Activated naive CD8-positive, alpha-beta T cell treated with anti-CD3 and anti-CD28 coated beads, Interleukin-2, amount 50 U/mL, for 24 hours (primary cell): ENCODE results near the gene HOXA10.

Experiments used
- ATAC-seq: fragments of 150-1000 bp; cut with Tn5 transposase; one replicate; pipeline ENCODE4 v1.10.0; 2021
- DNase-seq: peaks from one replicate; pipeline ENCODE4 v3.0.0; 2021
- H3K27ac Mint-ChIP-seq: one replicate; pipeline ENCODE4 v1.8.0; 2021; ENCODE audit warnings: mild to moderate bottlenecking, mixed read lengths
- H3K27me3 Mint-ChIP-seq: one replicate; pipeline ENCODE4 v1.8.0; 2021; ENCODE audit warnings: mixed read lengths
- H3K36me3 Mint-ChIP-seq: one replicate; pipeline ENCODE4 v1.8.0; 2021; ENCODE audit warnings: low read depth, mixed read lengths
- H3K4me1 Mint-ChIP-seq: one replicate; pipeline ENCODE4 v1.8.0; 2021; ENCODE audit warnings: mixed read lengths
- H3K4me3 Mint-ChIP-seq: one replicate; pipeline ENCODE4 v1.8.0; 2021; ENCODE audit warnings: mild to moderate bottlenecking, moderate library complexity, mixed read lengths
- H3K9me3 Mint-ChIP-seq: one replicate; pipeline ENCODE4 v1.8.0; 2021; ENCODE audit warnings: mixed read lengths

HOXA10 gene

GRCh38 chr7:27189295-27189996 is 15.3 kb upstream of the HOXA10 start:
- Mint-ChIP-seq H3K27ac (no peak overlapping the region), H3K9me3 (no peaks in the 10 kb centered on the region), H3K4me1 (peaks cover 40% of the 10 kb centered on the region), H3K27me3 (peaks cover 89% of the 10 kb centered on the region), H3K4me3 (no peak overlapping the region), H3K36me3 (no peaks in the 10 kb centered on the region)
- ATAC-seq (no peak), DNase-seq (no peak)

GRCh38 chr7:27188386-27189294 is 14.5 kb upstream of the HOXA10 start:
- no peak for ATAC-seq
- H3K4me1 Mint-ChIP-seq: peaks cover 43% of the 10 kb centered on the region
- no peak for DNase-seq
- no peak overlapping the region for H3K27ac Mint-ChIP-seq
- H3K36me3 Mint-ChIP-seq: no peaks in the 10 kb centered on the region
- peaks cover 88% of the 10 kb centered on the region for H3K27me3 Mint-ChIP-seq
- H3K4me3 Mint-ChIP-seq: peak overlapping the region; percentile 63
- no peaks in the 10 kb centered on the region for H3K9me3 Mint-ChIP-seq

- no peaks in the 10 kb centered on the region for H3K36me3 Mint-ChIP-seq
- no peaks in the 10 kb centered on the region for H3K9me3 Mint-ChIP-seq
- H3K27ac Mint-ChIP-seq: no peak overlapping the region
- no peak for ATAC-seq
- peak overlapping the region; percentile 63 for H3K4me3 Mint-ChIP-seq
- peak; percentile 2 for DNase-seq
- peaks cover 88% of the 10 kb centered on the region for H3K27me3 Mint-ChIP-seq
- peaks cover 40% of the 10 kb centered on the region for H3K4me1 Mint-ChIP-seq
Observed at GRCh38 chr7:27187475-27188385, 13.6 kb upstream of the HOXA10 start.

- Mint-ChIP-seq H3K4me1 (peaks cover 39% of the 10 kb centered on the region), H3K4me3 (no peak overlapping the region), H3K9me3 (no peaks in the 10 kb centered on the region), H3K36me3 (no peaks in the 10 kb centered on the region), H3K27ac (no peak overlapping the region), H3K27me3 (peaks cover 88% of the 10 kb centered on the region)
- ATAC-seq: no peak
- peak; percentile 0 for DNase-seq
Observed at GRCh38 chr7:27186668-27187474, 12.8 kb upstream of the HOXA10 start.

GRCh38 chr7:27185854-27186667 is 11.9 kb upstream of the HOXA10 start:
- no peaks in the 10 kb centered on the region for H3K36me3 Mint-ChIP-seq

GRCh38 chr7:27185013-27185853 is 11.1 kb upstream of the HOXA10 start, which contains the start of gene HOXA11:
Gene HOXA11, minus strand, starts transcription at chr7:27185232. Its CDS starts 88 bp downstream, at chr7:27185144.
- H3K27ac Mint-ChIP-seq: peak within 1 kb of the TSS; percentile 59
- ATAC-seq: no peak

More at GRCh38 chr7:27185854-27186667, 11.9 kb upstream of the HOXA10 start:
- DNase-seq (no peak), ATAC-seq (no peak)
- Mint-ChIP-seq H3K27me3 (peaks cover 88% of the 10 kb centered on the region), H3K4me3 (peak overlapping the region; percentile 69), H3K9me3 (no peaks in the 10 kb centered on the region), H3K27ac (peak overlapping the region; percentile 9), H3K4me1 (peaks cover 39% of the 10 kb centered on the region)

GRCh38 chr7:27184337-27185012 is 10.4 kb upstream of the HOXA10 start:
- Mint-ChIP-seq H3K4me3 (peak overlapping the region; percentile 69), H3K36me3 (no peaks in the 10 kb centered on the region), H3K27ac (peak overlapping the region; percentile 59), H3K27me3 (peaks cover 85% of the 10 kb centered on the region), H3K4me1 (peaks cover 42% of the 10 kb centered on the region), H3K9me3 (no peaks in the 10 kb centered on the region)
- ATAC-seq: peak; percentile 41
- DNase-seq: no peak

More at GRCh38 chr7:27185013-27185853, 11.1 kb upstream of the HOXA10 start, which contains the start of gene HOXA11:
- H3K9me3 Mint-ChIP-seq: no peaks in the 10 kb centered on the region
- no peaks in the 10 kb centered on the region for H3K36me3 Mint-ChIP-seq
- peak within 1 kb of the TSS; percentile 69 for H3K4me3 Mint-ChIP-seq
- H3K4me1 Mint-ChIP-seq: peaks cover 39% of the 10 kb centered on the region
- DNase-seq: no peak
- H3K27me3 Mint-ChIP-seq: peaks cover 87% of the 10 kb centered on the region

- no peaks in the 10 kb centered on the region for H3K9me3 Mint-ChIP-seq
- peaks cover 43% of the 10 kb centered on the region for H3K4me1 Mint-ChIP-seq
- ATAC-seq (no peak), DNase-seq (peak; percentile 6)
- H3K27me3 Mint-ChIP-seq: peaks cover 88% of the 10 kb centered on the region
- peak overlapping the region; percentile 61 for H3K4me3 Mint-ChIP-seq
- H3K36me3 Mint-ChIP-seq: no peaks in the 10 kb centered on the region
- H3K27ac Mint-ChIP-seq: no peak overlapping the region
Observed at GRCh38 chr7:27183682-27184336, 9.7 kb upstream of the HOXA10 start.

GRCh38 chr7:27182861-27183681 is 9.0 kb upstream of the HOXA10 start:
- no peak overlapping the region for H3K4me3 Mint-ChIP-seq
- no peaks in the 10 kb centered on the region for H3K9me3 Mint-ChIP-seq
- H3K27ac Mint-ChIP-seq: no peak overlapping the region
- H3K4me1 Mint-ChIP-seq: peaks cover 36% of the 10 kb centered on the region
- no peak for ATAC-seq
- DNase-seq: peak; percentile 1
- H3K36me3 Mint-ChIP-seq: no peaks in the 10 kb centered on the region
- peaks cover 88% of the 10 kb centered on the region for H3K27me3 Mint-ChIP-seq

- peaks cover 30% of the 10 kb centered on the region for H3K4me1 Mint-ChIP-seq
- no peak overlapping the region for H3K27ac Mint-ChIP-seq
- no peak overlapping the region for H3K4me3 Mint-ChIP-seq
- no peaks in the 10 kb centered on the region for H3K36me3 Mint-ChIP-seq
- H3K9me3 Mint-ChIP-seq: no peaks in the 10 kb centered on the region
- DNase-seq (no peak), ATAC-seq (no peak)
- peaks cover 88% of the 10 kb centered on the region for H3K27me3 Mint-ChIP-seq
Observed at GRCh38 chr7:27182285-27182841, 8.2 kb upstream of the HOXA10 start.
